ENCODE measurements around the gene PREPL.
A peak's percentile ranks its signal among the peaks of the same experiment; 100 is the strongest.

The PREPL gene

GRCh38 chr2:44296653-44297052 is 64.6 kb downstream of the PREPL start:
- DNase-seq: no peak

GRCh38 chr2:44295633-44296359 is 65.5 kb downstream of the PREPL start:
- DNase-seq: no peak

- no peak for DNase-seq
Observed at GRCh38 chr2:44295113-44295512, 66.2 kb downstream of the PREPL start.

GRCh38 chr2:44291281-44292248 is 69.7 kb downstream of the PREPL start:
- DNase-seq: peak in 47 of 58 donors; percentile 4 to 75 (median 32)

DNA sequence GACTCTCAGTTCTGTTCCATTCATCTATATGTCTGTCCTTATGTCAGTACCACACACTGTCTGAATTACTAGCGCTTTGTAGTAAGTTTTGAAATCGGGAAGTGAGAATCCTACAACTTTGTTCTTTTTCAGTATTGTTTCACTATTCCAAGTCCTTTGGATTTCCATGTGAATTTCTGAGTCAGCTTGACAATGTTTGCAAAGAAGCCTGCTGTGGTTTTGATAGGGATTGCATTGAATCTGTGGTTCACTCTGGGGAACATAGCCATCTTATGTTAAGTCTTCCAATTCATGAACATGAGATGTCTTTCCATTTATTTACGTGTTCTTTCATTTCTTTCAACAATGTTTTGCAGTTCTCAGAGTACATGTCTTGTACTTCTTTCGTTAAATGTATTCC is 71.0 kb downstream of the PREPL start:
- DNase-seq: no peak

DNA sequence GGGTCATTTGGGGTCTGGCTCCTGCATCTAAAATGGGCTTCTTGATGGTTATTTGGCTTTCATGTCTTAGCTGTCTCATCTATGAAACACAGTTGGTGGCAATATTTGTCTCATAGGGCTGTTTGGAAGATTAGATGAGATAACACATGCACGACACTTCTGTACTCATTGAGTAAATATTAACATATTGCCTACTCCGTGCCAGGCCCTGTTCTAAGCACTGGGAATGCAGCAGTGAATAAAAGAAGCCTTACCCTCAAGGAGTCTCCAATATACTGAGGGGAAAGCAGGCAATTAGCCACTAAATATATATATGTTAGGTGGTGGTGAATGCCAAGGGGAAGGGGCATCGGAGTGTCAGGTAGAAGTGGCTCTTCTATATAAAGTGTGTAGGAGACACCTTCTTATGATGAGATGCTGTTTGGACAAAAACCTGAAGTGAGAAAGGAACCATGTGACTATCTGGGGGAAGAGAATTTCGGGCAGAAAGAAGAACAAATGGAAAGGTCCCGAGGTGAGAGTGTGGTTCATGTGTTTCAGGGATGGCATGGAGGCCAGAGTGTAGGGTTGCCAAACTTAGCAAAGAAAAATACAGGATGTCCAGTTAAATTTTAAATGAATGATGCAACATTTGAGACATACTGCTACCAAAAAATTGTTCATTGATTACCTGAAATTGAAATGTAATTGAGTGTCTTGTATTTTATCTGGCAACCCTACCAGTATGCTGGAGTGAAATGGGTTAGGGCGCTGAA is 74.2 kb downstream of the PREPL start:
- DNase-seq: no peak

DNA sequence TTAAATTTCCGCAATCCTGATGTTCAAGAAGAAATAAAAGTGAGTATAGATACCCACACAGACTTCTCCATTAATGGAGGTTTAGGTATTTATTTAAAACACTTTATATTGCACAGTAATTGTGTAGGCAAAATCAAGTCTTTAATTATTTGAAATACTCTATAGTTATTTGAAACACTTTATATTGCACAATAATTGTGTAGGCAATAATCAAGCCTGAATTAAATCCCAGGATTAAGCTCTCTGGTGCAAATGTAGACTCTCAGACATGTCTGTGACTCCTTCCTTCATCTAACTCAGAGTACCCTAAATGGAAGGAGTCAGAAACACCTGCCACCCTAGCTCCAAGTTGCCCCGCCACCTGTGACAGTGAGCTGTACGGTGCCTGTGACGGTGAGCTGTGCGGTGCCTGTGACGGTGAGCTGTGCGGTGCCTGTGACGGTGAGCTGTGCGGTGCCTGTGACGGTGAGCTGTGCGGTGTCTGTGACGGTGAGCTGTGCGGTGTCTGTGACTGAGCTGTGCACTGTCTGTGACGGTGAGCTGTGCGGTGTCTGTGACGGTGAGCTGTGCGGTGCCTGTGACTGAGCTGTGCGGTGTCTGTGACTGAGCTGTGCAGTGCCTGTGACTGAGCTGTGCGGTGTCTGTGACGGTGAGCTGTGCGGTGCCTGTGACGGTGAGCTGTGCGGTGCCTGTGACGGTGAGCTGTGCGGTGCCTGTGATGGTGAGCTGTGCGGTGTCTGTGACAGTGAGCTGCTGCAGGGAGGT is 75.0 kb downstream of the PREPL start:
- DNase-seq: no peak

GRCh38 chr2:44285174-44285573 is 76.1 kb downstream of the PREPL start:
- no peak for DNase-seq

DNA sequence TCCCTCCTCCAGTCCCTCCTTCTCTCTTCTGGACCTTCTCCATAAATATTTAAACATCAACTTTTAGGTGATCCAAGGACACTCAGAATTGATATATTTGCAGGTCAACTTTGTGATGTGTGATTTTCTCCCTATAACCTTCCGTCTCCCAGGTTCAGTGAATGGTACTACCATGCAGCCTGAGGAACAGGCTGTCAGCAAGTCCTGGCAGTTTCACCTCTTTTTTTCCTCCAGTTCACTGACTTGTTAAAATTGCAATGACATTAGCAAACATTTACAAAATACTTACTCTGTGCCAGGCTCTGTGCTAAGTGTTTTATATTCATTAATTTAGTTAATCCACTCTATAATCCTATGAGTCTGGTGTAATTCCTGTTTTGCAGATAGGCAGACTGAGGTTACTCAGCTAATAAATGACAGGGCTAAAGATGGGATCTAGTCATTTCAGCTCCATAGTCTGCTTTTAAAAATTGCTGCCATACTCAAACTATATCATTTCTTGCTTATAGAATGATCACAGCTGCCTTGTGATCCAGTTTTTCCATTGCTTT is 78.1 kb downstream of the PREPL start:
- no peak for DNase-seq

DNA sequence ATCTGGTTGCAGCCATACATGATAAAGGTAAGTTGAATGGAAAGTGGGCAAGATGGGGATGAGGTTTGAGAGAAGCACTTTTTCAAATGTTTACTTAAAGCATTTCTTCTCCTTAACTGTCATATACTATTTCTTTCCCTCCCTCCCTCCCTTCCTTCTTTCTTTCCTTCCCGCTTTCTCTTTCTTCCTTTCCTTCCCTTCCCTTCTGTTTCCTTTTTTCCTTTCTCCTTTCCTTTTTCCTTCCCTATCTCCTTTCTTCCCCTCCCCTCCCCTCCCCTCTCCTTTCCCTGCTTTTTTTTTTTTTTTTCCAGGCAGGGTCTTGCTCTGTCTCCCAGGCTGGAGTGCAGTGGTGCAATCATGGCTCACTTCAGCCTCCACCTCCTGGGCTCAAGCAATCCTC is 80.4 kb downstream of the PREPL start:
- no peak for DNase-seq

GRCh38 chr2:44277541-44277940 is 83.8 kb downstream of the PREPL start:
- DNase-seq: no peak

DNA sequence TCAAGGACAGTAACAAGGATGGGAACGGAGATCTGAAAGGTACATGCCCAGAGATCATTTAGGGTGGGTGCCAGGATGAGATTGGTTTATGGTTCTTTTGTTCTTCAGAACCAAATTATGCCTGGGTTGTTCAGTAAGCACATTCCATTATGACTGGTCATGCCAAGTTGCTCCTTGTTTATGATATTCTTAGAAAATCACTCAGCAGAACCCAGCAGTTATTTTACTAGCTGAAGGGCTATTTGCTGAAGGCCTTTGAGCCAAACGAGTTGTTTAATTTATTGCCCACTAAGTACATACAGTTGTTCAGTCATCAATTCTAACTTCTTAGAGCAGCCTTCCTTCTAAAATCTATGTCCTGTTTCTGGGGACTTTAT is 85.4 kb downstream of the PREPL start:
- no peak for DNase-seq

DNA sequence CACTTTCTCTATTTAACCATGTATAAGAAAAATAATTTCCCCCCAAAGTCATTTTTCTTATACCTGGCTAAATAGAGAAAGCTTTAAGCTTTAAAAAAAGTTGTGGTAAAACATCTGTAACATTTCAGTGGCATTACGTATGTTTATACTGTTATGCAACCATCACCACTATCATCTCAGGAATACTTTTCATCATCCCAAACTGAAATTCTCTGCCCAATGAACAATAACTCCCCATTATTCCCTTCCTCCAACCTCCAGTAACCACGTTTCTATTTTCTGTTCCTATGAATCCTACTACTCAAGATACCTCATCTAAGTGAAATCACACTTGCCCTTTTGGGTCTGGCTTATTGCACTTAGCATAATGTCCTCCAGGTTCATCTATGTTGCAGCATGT is 87.7 kb downstream of the PREPL start:
- DNase-seq: no peak

GRCh38 chr2:44273076-44273475 is 88.2 kb downstream of the PREPL start:
- no peak for DNase-seq

DNA sequence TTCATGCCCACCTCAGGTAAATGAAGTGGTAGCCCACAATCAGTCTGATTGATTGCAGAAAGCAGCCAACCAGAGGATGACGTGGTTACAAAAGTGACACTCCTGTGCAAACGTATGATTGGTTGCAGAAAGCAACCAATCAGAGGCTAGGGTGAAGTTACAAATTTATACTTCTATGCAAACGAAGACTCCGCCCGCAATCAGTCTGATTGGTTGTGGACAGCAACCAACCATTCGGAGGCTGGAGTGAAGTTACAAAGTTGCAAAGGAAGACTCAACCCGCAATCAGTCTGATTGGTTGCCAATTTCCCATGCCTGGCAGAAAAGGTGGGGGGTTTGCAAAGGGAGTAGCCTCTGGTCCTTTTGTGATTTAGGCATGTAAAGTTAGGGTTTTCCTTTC is 90.0 kb downstream of the PREPL start:
- no peak for DNase-seq

- DNase-seq: peak in 13 of 58 donors; percentile 4 to 69 (median 18)
Observed at GRCh38 chr2:44269831-44270230, 91.5 kb downstream of the PREPL start.

GRCh38 chr2:44267796-44268648 is 93.3 kb downstream of the PREPL start:
- DNase-seq: peak in 11 of 58 donors; percentile 3 to 55 (median 15)
